IgD-negative memory B cell (primary cell): ENCODE data around the gene CBFB. TPM values are rescaled to one million over a fixed set of nuclear protein-coding genes. Genes with fewer than 3 reads are reported as not detected.
"Not testable (repeated sequence)": the region's sequence is repeated elsewhere in the genome, so short reads cannot be mapped to it uniquely, and the experiment has no call there.

ENCODE experiments used
- H3K27ac Mint-ChIP-seq, 3 donors: one replicate each; pipeline ENCODE4 v1.8.0; 2020 to 2022; ENCODE audit warnings: mild to moderate bottlenecking in 3 of 3, mixed read lengths in 3 of 3, moderate library complexity in 1 of 3
- H3K27me3 Mint-ChIP-seq: one replicate; pipeline ENCODE4 v1.8.0; 2021; ENCODE audit warnings: mixed read lengths
- H3K36me3 Mint-ChIP-seq: one replicate; pipeline ENCODE4 v1.8.0; 2020; ENCODE audit warnings: mild to moderate bottlenecking, mixed read lengths
- H3K4me1 Mint-ChIP-seq, 3 donors: one replicate each; pipeline ENCODE4 v1.8.0; 2020 to 2022; ENCODE audit warnings: mixed read lengths in 3 of 3, mild to moderate bottlenecking in 1 of 3
- H3K4me3 Mint-ChIP-seq, 4 donors: one replicate each; pipeline ENCODE4 v1.8.0; 2020 to 2022; ENCODE audit warnings: mild to moderate bottlenecking in 4 of 4, mixed read lengths in 4 of 4, moderate library complexity in 3 of 4
- H3K9me3 Mint-ChIP-seq, 3 donors: one replicate each; pipeline ENCODE4 v1.8.0; 2020 to 2021; ENCODE audit warnings: mixed read lengths in 3 of 3, mild to moderate bottlenecking in 1 of 3
- polyA plus RNA-seq: library from polyadenylated mRNA; unstranded; fragments of 300-500 nt; fragmentation: Illumina TruSeq; gene quantifications from one replicate; pipeline ENCODE4 v1.2.3, GENCODE V29; 2021

Gene CBFB
- 43.3 TPM for polyA plus RNA-seq

DNA sequence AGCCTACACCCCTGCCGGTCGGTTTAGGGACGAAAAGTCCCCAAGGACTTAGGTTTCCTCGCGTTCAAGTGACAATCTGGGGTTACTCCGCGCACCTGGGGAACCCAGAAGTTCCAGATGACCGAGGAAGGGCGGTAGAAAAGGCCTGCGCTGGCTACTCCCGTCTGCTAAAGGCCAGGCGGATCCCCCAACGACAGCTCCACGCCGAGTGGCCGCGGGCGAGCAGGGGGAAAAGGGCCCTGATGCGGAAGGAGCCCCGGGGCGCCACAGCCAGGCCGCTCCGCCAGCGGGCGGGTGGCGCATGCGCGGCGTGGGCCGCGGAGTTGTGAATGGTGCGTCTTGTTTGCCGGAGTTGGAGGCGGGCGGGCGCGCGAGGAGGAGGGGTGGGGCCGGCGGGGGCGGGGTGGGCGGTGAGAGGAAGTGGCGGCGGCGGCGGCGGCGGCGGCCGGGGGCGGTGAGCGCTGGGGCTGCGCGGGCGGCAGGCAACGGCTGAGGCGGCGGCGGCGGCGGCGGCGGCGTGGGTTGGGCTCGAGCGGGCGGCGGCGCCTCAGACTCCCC is at the start of gene CBFB:
Gene CBFB, plus strand, starts transcription at position 454 of the 558 bp plus-strand sequence. CDS start 259 bp downstream, outside the sequence.
- Mint-ChIP-seq H3K36me3 (no peaks in the 10 kb centered on the region), H3K27me3 (no peaks in the 10 kb centered on the region), H3K27ac (peak within 1 kb of the TSS; percentile 94 to 97 (median 97)), H3K4me1 (peaks cover 10 to 27% (median 18%) of the 10 kb centered on the region in 3 donors), H3K4me3 (peak within 1 kb of the TSS; percentile 89 to 98 (median 95)), H3K9me3 (no peaks in the 10 kb centered on the region)

DNA sequence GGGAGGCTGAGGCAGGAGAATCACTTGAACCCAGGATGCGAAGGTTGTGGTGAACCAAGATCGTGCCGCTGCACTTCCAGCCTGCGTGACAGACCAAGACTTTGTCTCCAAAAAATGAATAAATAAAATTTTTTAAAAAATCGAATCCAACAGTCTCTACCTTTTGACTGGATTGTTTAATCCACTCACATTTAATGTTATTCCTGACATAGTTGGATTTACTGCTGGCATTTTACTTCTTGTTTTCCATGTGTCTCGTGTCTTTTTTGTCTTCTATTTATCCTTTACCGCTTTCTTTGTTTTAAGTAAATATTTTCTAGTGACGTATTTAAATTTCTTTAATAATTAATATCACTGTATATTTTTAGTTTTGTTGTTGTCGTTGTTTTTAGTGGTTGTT is 45.9 kb upstream of the CBFB start:
- H3K9me3 Mint-ChIP-seq = no peaks in the 10 kb centered on the region
- no peak overlapping the region for H3K27ac Mint-ChIP-seq
- no peaks in the 10 kb centered on the region for H3K36me3 Mint-ChIP-seq
- peaks cover 5% of the 10 kb centered on the region for H3K27me3 Mint-ChIP-seq
- no peak overlapping the region for H3K4me3 Mint-ChIP-seq
- H3K4me1 Mint-ChIP-seq = no peaks in the 10 kb centered on the region

DNA sequence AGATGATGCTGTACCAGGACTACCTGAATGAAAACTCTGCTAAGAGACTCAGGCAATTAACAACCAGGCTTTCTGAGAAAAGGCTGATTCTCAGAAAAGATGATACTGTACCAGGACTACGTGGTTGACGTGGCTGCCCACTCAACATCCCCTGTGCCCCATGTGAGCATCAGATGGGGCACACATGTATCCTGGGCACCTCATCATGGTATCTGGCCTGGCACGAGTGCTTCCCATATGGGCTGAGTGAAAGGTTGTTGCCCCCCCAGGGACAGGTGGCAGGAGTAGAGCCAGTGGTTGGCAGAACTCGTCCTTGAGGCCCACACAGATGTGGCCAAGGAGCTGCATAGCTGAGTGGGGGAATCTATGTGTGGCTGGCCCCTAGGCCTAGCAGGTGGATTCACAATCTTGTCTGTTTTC is 44.0 kb upstream of the CBFB start:
- Mint-ChIP-seq H3K9me3 (no peaks in the 10 kb centered on the region), H3K36me3 (no peaks in the 10 kb centered on the region), H3K27ac (no peak overlapping the region), H3K4me3 (no peak overlapping the region), H3K4me1 (no peaks in the 10 kb centered on the region), H3K27me3 (peaks cover 5% of the 10 kb centered on the region)

DNA sequence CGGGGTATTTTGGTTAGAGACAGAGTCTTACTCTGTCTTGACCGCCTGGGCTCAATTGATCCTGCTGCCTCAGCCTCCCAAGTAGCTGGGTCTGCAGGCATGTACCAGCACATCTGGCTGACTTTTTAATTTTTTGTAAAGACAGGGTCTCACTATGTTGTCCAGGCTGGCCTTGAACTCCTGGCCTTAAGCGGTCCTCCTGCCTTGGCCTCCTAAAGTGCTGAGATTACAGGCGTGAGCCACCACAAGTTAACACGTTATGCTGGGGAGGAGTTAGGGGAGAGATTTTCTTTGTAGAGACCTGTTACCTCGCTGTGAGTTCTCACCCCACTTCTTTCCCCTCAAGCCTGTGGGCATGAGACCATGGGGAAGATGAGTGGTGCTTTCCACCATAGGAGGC is 42.4 kb upstream of the CBFB start:
- no peaks in the 10 kb centered on the region for H3K36me3 Mint-ChIP-seq
- H3K27ac Mint-ChIP-seq = no peak overlapping the region
- peaks cover 5% of the 10 kb centered on the region for H3K27me3 Mint-ChIP-seq
- H3K9me3 Mint-ChIP-seq = no peaks in the 10 kb centered on the region
- H3K4me3 Mint-ChIP-seq = no peak overlapping the region
- H3K4me1 Mint-ChIP-seq = no peaks in the 10 kb centered on the region

DNA sequence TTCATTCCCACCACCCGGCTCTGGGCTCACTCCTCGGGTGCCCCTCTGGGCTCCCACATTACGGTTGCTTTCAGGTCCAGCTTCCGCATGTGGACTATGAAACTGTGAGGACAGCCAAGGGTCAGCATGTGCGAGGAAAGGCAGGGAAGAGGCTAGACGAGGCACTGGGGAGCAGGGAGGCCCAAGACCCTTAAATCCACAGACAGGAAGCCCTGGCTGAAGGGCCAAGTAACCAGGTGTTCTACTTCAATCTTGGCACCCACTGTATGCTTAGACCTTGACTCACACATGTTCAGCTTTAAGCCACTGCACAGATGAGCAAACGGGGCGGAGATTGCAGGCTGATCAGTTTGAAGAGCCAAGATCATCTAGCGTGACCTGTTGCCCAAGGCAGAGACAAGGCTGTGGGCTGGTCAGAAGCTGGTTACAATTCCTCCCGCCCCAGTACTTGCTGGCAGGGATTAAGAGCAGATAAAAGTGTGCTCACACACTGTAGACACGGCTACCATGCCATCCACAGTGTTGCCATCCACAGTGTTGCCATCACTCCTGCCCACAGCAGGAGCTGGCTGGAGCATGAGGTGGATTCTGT is 40.7 kb upstream of the CBFB start, which contains the start of gene CES4A:
Gene CES4A, plus strand, starts transcription at position 393 of the 592 bp plus-strand sequence. Its CDS starts 184 bp downstream, at position 577.
- H3K27me3 Mint-ChIP-seq = peaks cover 5% of the 10 kb centered on the region
- H3K9me3 Mint-ChIP-seq = no peaks in the 10 kb centered on the region
- peak within 1 kb of the TSS in 2 of 3 donors; percentile 42 to 50 for H3K27ac Mint-ChIP-seq
- H3K4me3 Mint-ChIP-seq = no peak within 1 kb of the TSS
- H3K4me1 Mint-ChIP-seq = no peaks in the 10 kb centered on the region
- no peaks in the 10 kb centered on the region for H3K36me3 Mint-ChIP-seq

DNA sequence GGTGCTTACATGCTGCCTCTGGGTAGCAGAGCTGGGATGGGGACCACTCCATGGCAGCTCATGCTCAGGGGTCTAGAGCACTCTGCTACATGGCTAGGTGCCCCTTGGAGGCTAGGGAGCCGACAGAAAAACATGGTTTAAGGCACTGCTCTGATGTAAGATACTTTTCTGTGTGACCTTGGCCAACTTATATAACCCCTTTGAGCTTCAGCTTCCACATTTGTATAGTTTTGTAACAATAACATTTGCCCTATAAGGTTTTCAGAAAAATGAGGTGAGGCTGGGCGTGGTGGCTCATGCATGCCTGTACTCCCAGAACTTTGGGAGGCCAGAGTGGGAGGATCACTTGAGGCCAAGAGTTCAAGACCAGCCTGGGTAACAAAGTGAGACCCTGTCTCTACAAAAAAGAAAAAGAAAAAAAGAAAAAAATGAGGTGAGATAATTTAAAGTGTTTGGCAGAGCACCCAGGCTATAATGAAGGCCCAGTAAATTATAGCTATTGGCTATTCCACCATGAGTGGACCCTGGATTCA is 37.3 kb upstream of the CBFB start:
- no peaks in the 10 kb centered on the region for H3K4me1 Mint-ChIP-seq
- no peaks in the 10 kb centered on the region for H3K36me3 Mint-ChIP-seq
- peaks cover 5% of the 10 kb centered on the region for H3K27me3 Mint-ChIP-seq
- H3K27ac Mint-ChIP-seq = no peak overlapping the region
- no peak overlapping the region for H3K4me3 Mint-ChIP-seq
- H3K9me3 Mint-ChIP-seq = no peaks in the 10 kb centered on the region

DNA sequence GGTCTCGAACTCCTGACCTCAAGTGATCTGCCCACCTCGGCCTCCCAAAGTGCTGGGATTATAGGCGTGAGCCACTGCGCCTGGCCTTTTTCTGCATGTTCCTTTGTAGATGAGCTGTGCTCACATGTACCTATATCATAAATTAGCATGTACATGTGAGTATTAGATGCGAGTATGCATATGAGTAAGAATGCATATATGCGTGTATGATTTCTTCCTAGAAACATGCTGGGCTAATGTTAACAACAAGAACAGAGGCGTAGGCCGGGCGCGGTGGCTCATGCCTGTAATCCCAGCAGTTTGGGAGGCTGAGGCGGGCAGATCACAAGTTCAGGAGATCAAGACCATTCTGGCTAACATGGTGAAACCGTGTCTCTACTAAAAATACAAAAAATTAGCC is 35.4 kb upstream of the CBFB start:
- not testable (repeated sequence) for H3K36me3 Mint-ChIP-seq, H3K4me3 Mint-ChIP-seq, H3K9me3 Mint-ChIP-seq, H3K27me3 Mint-ChIP-seq, H3K4me1 Mint-ChIP-seq, H3K27ac Mint-ChIP-seq

DNA sequence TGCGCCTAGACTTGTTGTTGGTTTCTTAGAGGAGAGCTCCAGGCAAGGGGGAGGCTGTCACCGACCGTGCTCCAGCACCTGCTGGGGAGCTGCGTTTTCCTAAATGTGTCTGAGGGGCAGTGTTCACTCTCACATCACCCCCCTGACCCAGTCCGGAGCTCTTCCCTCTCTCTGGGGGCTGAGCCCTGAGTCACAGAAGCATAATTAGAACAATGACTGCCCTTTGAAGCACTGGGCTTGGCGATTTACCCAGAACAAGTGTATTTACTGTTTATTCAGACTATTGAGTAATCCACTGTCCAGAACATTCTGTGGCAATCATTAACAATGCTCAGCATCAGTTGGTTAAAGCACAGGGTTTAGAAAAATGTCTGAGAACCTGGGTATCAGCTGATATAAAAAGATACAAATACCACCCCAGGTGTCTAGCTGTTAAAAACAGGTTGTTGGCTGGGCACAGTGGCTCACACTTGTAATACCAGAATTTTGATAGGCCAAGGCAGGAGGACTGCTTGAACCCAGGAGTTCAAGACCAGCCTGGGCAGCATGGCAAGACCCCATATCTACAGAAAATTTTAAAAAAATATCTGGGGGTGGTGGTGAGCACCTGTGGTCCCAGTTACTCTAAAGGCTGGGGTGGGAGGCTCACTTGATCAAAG is 32.5 kb upstream of the CBFB start:
- Mint-ChIP-seq H3K27me3 (no peaks in the 10 kb centered on the region), H3K9me3 (no peaks in the 10 kb centered on the region), H3K4me1 (peaks cover 0 to 6% (median 3%) of the 10 kb centered on the region in 3 donors), H3K36me3 (no peaks in the 10 kb centered on the region), H3K4me3 (no peak overlapping the region), H3K27ac (no peak overlapping the region)

DNA sequence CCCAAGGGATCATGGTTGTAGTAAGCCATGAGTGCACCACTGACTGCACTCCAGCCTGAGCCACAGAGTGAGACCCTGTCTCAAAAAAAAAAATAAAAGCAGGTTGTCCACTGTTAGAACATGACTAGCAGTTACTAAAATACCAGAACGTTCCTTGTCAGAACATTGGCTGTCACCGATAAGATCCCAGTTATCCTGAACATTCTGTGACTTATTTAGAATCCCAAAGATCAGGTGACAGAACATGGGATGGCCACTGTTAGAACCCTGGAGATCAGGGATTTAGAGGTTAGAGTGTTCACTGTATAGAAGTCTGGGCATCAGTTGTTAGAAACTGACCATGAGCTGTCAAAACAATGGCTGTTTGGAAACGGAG is 32.0 kb upstream of the CBFB start:
- peak overlapping the region in 1 of 4 donors; percentile 31 for H3K4me3 Mint-ChIP-seq
- H3K4me1 Mint-ChIP-seq = peaks cover 0 to 6% (median 4%) of the 10 kb centered on the region in 3 donors
- no peaks in the 10 kb centered on the region for H3K36me3 Mint-ChIP-seq
- H3K27ac Mint-ChIP-seq = no peak overlapping the region
- no peaks in the 10 kb centered on the region for H3K27me3 Mint-ChIP-seq
- H3K9me3 Mint-ChIP-seq = no peaks in the 10 kb centered on the region

DNA sequence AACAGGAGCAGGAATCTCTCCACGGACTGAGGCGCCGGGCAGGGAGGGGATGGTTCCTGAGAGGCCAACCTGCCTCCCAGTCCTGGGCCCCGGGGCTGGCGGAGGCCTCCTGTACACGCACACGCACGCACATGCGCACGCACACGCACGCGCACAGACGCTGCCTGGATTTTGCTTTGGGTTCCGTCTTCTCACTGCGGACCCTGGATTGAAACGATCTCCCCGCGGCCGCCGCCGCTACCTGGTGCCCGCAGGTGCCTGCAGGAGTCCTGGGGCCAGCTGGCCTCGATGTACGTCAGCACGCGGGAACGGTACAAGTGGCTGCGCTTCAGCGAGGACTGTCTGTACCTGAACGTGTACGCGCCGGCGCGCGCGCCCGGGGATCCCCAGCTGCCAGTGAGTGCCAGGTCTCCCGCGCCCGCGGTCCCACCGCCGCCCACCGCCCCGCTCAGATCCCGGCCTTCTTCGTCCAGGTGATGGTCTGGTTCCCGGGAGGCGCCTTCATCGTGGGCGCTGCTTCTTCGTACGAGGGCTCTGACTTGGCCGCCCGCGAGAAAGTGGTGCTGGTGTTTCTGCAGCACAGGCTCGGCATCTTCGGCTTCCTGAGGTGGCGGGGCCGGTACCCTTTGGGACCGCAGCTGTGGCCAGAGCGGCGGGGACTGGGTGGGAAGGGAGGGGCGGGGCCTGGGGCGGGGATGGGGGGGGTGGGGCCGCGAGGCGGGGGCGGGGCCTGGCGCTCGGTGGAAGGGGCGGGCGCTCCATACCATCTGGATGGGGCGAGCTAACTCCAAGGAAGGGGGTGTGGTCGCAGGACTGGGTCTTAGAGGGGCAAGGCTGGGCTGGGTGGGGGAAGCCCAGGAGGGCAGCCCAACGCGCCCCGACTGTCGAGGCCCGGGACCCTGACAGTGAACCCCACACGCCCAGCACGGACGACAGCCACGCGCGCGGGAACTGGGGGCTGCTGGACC is 28.3 kb upstream of the CBFB start:
- peaks cover 0 to 6% (median 4%) of the 10 kb centered on the region in 3 donors for H3K4me1 Mint-ChIP-seq
- peak overlapping the region in 1 of 3 donors; percentile 65 for H3K27ac Mint-ChIP-seq
- H3K27me3 Mint-ChIP-seq = no peaks in the 10 kb centered on the region
- H3K9me3 Mint-ChIP-seq = no peaks in the 10 kb centered on the region
- peak overlapping the region; percentile 25 to 92 (median 86) for H3K4me3 Mint-ChIP-seq
- H3K36me3 Mint-ChIP-seq = peaks cover 2% of the 10 kb centered on the region

DNA sequence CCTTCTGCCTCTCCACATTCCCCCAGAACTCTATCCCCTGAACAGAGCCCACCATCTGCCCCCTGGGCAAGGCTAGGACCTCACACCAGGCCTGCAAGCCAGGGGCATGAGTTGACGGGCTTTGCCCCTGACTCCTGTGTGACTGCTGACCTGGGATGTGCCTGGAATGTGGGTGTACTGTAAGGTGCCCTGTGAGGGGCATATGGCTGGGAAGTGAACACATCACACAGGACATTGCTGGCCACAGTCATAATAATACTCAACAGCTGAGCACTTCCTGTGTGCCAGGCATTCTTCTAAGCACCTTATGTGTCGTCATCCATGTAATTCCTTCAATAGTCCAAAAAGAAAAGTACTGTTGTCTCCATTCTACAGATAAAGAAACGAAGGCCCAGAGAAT is 27.2 kb upstream of the CBFB start:
- no peaks in the 10 kb centered on the region for H3K9me3 Mint-ChIP-seq
- H3K36me3 Mint-ChIP-seq = peaks cover 2% of the 10 kb centered on the region
- H3K27me3 Mint-ChIP-seq = no peaks in the 10 kb centered on the region
- peak overlapping the region in 3 of 4 donors; percentile 41 to 60 (median 54) for H3K4me3 Mint-ChIP-seq
- peak overlapping the region in 1 of 3 donors; percentile 74 for H3K27ac Mint-ChIP-seq
- H3K4me1 Mint-ChIP-seq = peaks cover 0 to 6% (median 4%) of the 10 kb centered on the region in 3 donors

DNA sequence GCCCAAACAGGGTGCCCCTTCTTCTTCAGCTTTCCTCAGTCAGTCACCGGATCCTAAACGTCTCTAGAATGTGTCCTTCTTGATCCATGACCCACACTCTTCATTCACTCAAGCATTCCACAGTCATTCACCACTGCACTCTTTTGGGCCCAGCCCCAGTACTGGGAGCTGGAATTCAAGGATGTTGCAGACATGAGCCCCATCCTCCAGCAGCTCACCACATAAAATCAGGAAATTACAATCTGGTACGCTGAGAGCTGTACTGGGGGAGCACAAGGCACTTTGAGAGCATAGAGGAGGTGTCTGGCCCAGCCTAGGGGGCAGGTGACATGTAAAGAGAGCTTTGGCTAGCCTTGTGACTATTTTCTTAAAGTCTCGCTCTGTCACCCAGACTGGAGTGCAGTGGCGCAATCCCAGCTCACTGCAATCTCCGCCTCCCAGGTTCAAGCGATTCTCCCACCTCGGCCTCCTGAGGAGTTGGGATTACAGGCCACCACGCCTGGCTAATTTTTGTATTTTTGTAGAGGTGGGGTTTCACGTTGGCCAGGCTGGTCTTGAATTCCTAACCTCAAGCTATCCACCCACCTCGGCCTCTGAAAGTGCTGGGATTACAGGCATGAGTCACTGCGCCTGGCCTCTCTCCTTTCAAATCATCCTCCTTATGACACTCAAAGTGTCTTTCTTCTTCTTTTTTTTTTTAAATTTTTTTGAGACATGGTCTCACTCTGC is 21.9 kb upstream of the CBFB start:
- peaks cover 3% of the 10 kb centered on the region for H3K36me3 Mint-ChIP-seq
- H3K9me3 Mint-ChIP-seq = no peaks in the 10 kb centered on the region
- peaks cover 0 to 1% (median 0%) of the 10 kb centered on the region in 3 donors for H3K4me1 Mint-ChIP-seq
- no peak overlapping the region for H3K4me3 Mint-ChIP-seq
- H3K27ac Mint-ChIP-seq = no peak overlapping the region
- H3K27me3 Mint-ChIP-seq = no peaks in the 10 kb centered on the region

DNA sequence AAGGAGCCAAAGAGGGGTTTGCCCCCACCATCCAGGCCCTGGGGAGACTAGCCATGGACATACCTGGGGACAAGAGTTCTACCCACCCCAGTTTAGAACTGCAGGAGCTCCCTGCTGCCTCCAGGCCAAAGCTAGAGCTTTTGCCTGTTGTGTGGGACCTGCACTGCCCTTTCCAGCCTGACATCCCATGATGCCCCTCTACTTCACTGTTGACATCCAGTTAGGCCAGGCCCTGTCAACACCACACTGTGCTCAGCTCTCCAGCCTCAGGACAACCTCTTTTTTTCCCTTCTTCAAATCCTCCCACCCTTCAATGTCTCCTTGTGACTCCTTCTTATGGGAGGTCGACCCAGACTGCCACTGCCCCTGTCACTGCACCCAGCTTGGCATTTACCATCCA is 19.8 kb upstream of the CBFB start:
- no peaks in the 10 kb centered on the region for H3K9me3 Mint-ChIP-seq
- H3K27ac Mint-ChIP-seq = no peak overlapping the region
- H3K4me3 Mint-ChIP-seq = peak overlapping the region in 1 of 4 donors; percentile 45
- peaks cover 1% of the 10 kb centered on the region for H3K36me3 Mint-ChIP-seq
- H3K27me3 Mint-ChIP-seq = no peaks in the 10 kb centered on the region
- H3K4me1 Mint-ChIP-seq = peaks cover 0 to 1% (median 0%) of the 10 kb centered on the region in 3 donors

DNA sequence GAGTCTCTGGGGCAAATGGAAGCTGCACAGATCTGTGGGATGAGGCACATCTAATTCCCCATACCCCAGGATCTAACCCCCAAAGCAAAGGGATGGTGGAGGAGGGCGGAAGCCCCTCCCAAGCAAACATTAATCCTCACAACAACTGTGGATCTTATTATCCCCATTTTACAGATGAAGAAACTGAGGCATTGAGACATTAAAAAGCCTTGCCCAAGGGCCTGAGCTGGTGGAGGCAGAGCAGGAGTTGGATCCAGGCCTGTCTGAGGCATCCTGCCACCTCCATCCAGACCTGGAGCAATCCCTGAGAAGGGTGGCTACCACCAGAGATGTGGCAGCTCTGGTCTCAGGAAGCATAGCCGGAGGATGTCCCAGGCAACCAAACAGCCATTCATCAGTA is 17.7 kb upstream of the CBFB start:
- peak overlapping the region in 1 of 4 donors; percentile 43 for H3K4me3 Mint-ChIP-seq
- no peak overlapping the region for H3K27ac Mint-ChIP-seq
- H3K36me3 Mint-ChIP-seq = peaks cover 1% of the 10 kb centered on the region
- peaks cover 0 to 1% (median 0%) of the 10 kb centered on the region in 3 donors for H3K4me1 Mint-ChIP-seq
- H3K27me3 Mint-ChIP-seq = no peaks in the 10 kb centered on the region
- H3K9me3 Mint-ChIP-seq = no peaks in the 10 kb centered on the region
